ENCODE measurements around the gene SKA3. TPM values are rescaled to one million over a fixed set of nuclear protein-coding genes. Genes with fewer than 3 reads are reported as not detected.
A peak's percentile ranks its signal among the peaks of the same experiment; 100 is the strongest.
"Not testable (repeated sequence)": the region's sequence is repeated elsewhere in the genome, so short reads cannot be mapped to it uniquely, and the experiment has no call there.

SKA3 gene
- total RNA-seq, 1 donor: 13.8 TPM

DNA sequence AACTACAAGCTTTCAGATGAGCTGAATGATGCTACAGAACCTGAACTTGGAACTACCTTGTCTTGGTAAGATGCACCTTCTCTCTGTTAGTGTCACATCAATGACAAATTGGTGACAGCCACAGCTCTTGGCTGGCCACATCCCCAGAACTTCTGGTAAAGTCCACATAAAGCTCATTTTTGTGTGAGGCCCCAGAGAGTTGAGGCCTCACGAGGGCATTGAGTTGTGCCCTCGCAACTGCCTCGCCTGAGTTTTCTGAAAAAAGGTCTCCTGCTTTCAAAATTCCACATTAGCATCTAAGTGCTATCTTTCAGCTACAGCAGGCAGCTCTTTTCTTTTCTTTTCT is 42.7 kb upstream of the SKA3 start:
- Histone ChIP-seq H3K4me2 (ENCODE audit: insufficient read depth, low read length) (no peak overlapping the region), H3K27me3 (ENCODE audit: insufficient read depth, low read length) (peaks cover 7% of the 10 kb centered on the region), H2AFZ (ENCODE audit: low read length) (peak overlapping the region; percentile 72), H3K36me3 (ENCODE audit: insufficient read depth, low read length) (no peaks in the 10 kb centered on the region), H3K79me2 (ENCODE audit: insufficient read depth, low read length) (no peaks in the 10 kb centered on the region), H3K4me1 (ENCODE audit: insufficient read depth, low read length) (peaks cover 4% of the 10 kb centered on the region), H4K20me1 (ENCODE audit: insufficient read depth, low read length) (no peaks in the 10 kb centered on the region), H3K4me3 (ENCODE audit: insufficient read depth, low read length) (no peak overlapping the region), H3K27ac (ENCODE audit: low read depth, low read length) (no peak overlapping the region), H3K9me3 (ENCODE audit: low read depth, low read length) (peaks cover 5% of the 10 kb centered on the region)
- TF ChIP-seq, protein P1, sequence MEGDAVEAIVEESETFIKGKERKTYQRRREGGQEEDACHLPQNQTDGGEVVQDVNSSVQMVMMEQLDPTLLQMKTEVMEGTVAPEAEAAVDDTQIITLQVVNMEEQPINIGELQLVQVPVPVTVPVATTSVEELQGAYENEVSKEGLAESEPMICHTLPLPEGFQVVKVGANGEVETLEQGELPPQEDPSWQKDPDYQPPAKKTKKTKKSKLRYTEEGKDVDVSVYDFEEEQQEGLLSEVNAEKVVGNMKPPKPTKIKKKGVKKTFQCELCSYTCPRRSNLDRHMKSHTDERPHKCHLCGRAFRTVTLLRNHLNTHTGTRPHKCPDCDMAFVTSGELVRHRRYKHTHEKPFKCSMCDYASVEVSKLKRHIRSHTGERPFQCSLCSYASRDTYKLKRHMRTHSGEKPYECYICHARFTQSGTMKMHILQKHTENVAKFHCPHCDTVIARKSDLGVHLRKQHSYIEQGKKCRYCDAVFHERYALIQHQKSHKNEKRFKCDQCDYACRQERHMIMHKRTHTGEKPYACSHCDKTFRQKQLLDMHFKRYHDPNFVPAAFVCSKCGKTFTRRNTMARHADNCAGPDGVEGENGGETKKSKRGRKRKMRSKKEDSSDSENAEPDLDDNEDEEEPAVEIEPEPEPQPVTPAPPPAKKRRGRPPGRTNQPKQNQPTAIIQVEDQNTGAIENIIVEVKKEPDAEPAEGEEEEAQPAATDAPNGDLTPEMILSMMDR (IDR thresholded peaks at IDR 0.05; ENCODE audit: extremely low read depth, low read depth, low read length): no peak
- DNase-seq (ENCODE audit: insufficient read length, low spot score, missing footprints): no peak

DNA sequence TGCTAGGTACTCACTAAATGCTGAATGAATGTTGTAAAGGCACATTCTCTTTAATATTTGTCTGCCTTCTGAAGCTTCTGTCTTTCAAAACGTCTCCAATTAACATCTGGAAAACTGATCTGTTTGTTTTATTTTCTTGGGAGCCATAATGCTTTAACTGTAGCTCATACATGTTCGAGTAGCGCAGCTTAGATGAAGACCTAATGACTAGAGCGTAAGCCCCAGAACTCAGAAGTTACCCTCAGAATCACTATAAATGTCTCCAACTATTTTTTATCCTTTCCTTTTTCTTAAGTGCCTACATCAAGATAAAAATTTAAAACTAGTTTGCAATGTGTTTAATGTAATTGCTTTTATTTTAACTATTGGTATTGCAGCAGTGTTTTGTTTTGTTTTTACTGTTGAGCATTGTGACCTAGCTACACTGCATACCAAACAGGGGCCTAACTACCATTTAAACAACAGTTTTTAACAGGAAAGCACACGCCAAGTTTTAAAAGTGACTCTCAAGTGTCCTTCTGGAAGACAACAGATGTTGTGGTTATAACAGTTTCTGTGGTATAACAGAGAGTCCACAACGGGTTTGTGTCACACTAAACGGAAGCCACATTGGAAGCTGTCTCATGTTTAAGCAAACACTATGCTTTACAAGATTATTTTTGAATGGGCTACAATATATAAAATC is 42.1 kb upstream of the SKA3 start:
- DNase-seq (ENCODE audit: insufficient read length, low spot score, missing footprints): no peak
- peak overlapping the region; percentile 72 for H2AFZ ChIP-seq (ENCODE audit: low read length)
- H3K27me3 ChIP-seq (ENCODE audit: insufficient read depth, low read length): peaks cover 4% of the 10 kb centered on the region
- H3K4me3 ChIP-seq (ENCODE audit: insufficient read depth, low read length): no peak overlapping the region
- no peaks in the 10 kb centered on the region for H3K36me3 ChIP-seq (ENCODE audit: insufficient read depth, low read length)
- TF ChIP-seq, protein P1 (IDR thresholded peaks at IDR 0.05; ENCODE audit: extremely low read depth, low read depth, low read length): no peak
- H3K79me2 ChIP-seq (ENCODE audit: insufficient read depth, low read length): no peaks in the 10 kb centered on the region
- H3K9me3 ChIP-seq (ENCODE audit: low read depth, low read length): peaks cover 5% of the 10 kb centered on the region
- H3K4me2 ChIP-seq (ENCODE audit: insufficient read depth, low read length): no peak overlapping the region
- H3K4me1 ChIP-seq (ENCODE audit: insufficient read depth, low read length): peaks cover 4% of the 10 kb centered on the region
- no peaks in the 10 kb centered on the region for H4K20me1 ChIP-seq (ENCODE audit: insufficient read depth, low read length)
- no peak overlapping the region for H3K27ac ChIP-seq (ENCODE audit: low read depth, low read length)

DNA sequence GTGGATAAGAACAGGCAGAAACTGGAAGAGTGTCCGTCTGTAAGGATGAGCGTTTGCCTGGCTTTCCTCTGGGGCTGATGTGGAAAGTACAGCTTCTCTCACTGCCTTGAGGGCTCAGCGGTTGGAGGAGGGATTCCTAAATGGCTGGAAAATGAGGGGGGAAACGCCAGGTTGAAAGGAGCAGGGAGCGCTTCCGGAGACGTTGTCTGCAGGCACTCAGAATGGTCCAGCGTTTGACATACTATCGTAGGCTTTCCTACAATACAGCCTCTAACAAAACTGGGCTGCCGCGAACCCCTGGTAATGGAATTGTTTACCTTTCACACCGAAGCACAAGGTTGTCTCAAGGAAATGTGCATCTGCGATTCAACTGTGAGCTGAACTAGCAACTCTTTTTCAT is 40.0 kb upstream of the SKA3 start:
- H3K4me3 ChIP-seq (ENCODE audit: insufficient read depth, low read length): peak overlapping the region; percentile 64

DNA sequence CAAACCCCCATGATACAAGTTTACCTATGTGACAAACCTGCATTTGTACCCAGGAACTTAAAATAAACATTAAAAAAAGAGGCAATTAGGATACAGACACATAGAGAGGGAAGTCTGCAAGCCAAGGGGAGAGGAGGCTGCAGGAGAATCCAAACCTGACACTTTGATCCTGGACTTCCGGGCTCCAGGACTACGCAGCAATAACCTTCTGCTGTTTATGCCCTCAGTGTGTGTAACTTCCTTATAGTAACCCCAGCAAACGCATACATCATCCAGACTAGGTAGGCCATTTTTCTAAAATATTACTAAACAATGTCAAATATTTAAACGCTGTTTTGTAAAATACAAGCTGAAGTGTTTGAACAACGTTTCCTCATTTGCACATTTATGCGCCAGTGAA is 39.1 kb upstream of the SKA3 start:
- H3K4me3 ChIP-seq (ENCODE audit: insufficient read depth, low read length); DNase-seq (ENCODE audit: insufficient read length, low spot score, missing footprints); H3K4me1 ChIP-seq (ENCODE audit: insufficient read depth, low read length); H3K36me3 ChIP-seq (ENCODE audit: insufficient read depth, low read length); H3K79me2 ChIP-seq (ENCODE audit: insufficient read depth, low read length); H4K20me1 ChIP-seq (ENCODE audit: insufficient read depth, low read length); H3K27ac ChIP-seq (ENCODE audit: low read depth, low read length); H3K27me3 ChIP-seq (ENCODE audit: insufficient read depth, low read length); H2AFZ ChIP-seq (ENCODE audit: low read length); H3K9me3 ChIP-seq (ENCODE audit: low read depth, low read length); H3K4me2 ChIP-seq (ENCODE audit: insufficient read depth, low read length): not testable (repeated sequence)

More for the DNA sequence above, 40.0 kb upstream of the SKA3 start:
- no peaks in the 10 kb centered on the region for H4K20me1 ChIP-seq (ENCODE audit: insufficient read depth, low read length)
- no peaks in the 10 kb centered on the region for H3K9me3 ChIP-seq (ENCODE audit: low read depth, low read length)
- no peaks in the 10 kb centered on the region for H3K27me3 ChIP-seq (ENCODE audit: insufficient read depth, low read length)
- no peaks in the 10 kb centered on the region for H3K36me3 ChIP-seq (ENCODE audit: insufficient read depth, low read length)
- H3K79me2 ChIP-seq (ENCODE audit: insufficient read depth, low read length): no peaks in the 10 kb centered on the region
- H3K4me1 ChIP-seq (ENCODE audit: insufficient read depth, low read length): peaks cover 4% of the 10 kb centered on the region
- peak overlapping the region; percentile 92 for H3K4me2 ChIP-seq (ENCODE audit: insufficient read depth, low read length)
- peak overlapping the region; percentile 94 for H2AFZ ChIP-seq (ENCODE audit: low read length)
- H3K27ac ChIP-seq (ENCODE audit: low read depth, low read length): no peak overlapping the region
- DNase-seq (ENCODE audit: insufficient read length, low spot score, missing footprints): no peak
- TF ChIP-seq, protein P1 (IDR thresholded peaks at IDR 0.05; ENCODE audit: extremely low read depth, low read depth, low read length): no peak

All from osteoblast (primary cell).